Measurements from ENCODE around the gene MDH1.

MDH1 gene

GRCh38 chr2:63589148-63589958, 590 bp downstream of the MDH1 start:
- no peak for TF ChIP-seq POU6F1 (CRISPR knock-in tag; IDR thresholded peaks at IDR 0.05; ENCODE audit: borderline replicate concordance, low read depth)
- TF ChIP-seq TOX (CRISPR knock-in tag; IDR thresholded peaks at IDR 0.05; ENCODE audit: borderline replicate concordance) = no peak
- TF ChIP-seq ESRRG (CRISPR knock-in tag; IDR thresholded peaks at IDR 0.05) = no peak
- no peak for TF ChIP-seq ZC3H10 (CRISPR knock-in tag; IDR thresholded peaks at IDR 0.05)
- TF ChIP-seq ZNF565 (CRISPR knock-in tag; conservative IDR thresholded peaks at IDR 0.05; ENCODE audit: low read depth) = no peak
- no peak for TF ChIP-seq ZNF8 (CRISPR knock-in tag; IDR thresholded peaks at IDR 0.05)
- TF ChIP-seq, protein P1, sequence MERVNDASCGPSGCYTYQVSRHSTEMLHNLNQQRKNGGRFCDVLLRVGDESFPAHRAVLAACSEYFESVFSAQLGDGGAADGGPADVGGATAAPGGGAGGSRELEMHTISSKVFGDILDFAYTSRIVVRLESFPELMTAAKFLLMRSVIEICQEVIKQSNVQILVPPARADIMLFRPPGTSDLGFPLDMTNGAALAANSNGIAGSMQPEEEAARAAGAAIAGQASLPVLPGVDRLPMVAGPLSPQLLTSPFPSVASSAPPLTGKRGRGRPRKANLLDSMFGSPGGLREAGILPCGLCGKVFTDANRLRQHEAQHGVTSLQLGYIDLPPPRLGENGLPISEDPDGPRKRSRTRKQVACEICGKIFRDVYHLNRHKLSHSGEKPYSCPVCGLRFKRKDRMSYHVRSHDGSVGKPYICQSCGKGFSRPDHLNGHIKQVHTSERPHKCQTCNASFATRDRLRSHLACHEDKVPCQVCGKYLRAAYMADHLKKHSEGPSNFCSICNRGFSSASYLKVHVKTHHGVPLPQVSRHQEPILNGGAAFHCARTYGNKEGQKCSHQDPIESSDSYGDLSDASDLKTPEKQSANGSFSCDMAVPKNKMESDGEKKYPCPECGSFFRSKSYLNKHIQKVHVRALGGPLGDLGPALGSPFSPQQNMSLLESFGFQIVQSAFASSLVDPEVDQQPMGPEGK (CRISPR knock-in tag; IDR thresholded peaks at IDR 0.05; ENCODE audit: borderline replicate concordance) = no peak
- TF ChIP-seq CREB5 (CRISPR knock-in tag; IDR thresholded peaks at IDR 0.05; ENCODE audit: low read depth) = no peak
- TF ChIP-seq ISL1 (CRISPR knock-in tag; IDR thresholded peaks at IDR 0.05) = no peak
- TF ChIP-seq SNAI2 (CRISPR knock-in tag; IDR thresholded peaks at IDR 0.05) = no peak
- TF ChIP-seq TCF4 (CRISPR knock-in tag; IDR thresholded peaks at IDR 0.05; ENCODE audit: borderline replicate concordance) = no peak
- TF ChIP-seq CSDC2 (CRISPR knock-in tag; IDR thresholded peaks at IDR 0.05) = no peak
- TF ChIP-seq, protein P2, sequence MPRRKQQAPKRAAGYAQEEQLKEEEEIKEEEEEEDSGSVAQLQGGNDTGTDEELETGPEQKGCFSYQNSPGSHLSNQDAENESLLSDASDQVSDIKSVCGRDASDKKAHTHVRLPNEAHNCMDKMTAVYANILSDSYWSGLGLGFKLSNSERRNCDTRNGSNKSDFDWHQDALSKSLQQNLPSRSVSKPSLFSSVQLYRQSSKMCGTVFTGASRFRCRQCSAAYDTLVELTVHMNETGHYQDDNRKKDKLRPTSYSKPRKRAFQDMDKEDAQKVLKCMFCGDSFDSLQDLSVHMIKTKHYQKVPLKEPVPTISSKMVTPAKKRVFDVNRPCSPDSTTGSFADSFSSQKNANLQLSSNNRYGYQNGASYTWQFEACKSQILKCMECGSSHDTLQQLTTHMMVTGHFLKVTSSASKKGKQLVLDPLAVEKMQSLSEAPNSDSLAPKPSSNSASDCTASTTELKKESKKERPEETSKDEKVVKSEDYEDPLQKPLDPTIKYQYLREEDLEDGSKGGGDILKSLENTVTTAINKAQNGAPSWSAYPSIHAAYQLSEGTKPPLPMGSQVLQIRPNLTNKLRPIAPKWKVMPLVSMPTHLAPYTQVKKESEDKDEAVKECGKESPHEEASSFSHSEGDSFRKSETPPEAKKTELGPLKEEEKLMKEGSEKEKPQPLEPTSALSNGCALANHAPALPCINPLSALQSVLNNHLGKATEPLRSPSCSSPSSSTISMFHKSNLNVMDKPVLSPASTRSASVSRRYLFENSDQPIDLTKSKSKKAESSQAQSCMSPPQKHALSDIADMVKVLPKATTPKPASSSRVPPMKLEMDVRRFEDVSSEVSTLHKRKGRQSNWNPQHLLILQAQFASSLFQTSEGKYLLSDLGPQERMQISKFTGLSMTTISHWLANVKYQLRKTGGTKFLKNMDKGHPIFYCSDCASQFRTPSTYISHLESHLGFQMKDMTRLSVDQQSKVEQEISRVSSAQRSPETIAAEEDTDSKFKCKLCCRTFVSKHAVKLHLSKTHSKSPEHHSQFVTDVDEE (CRISPR knock-in tag; IDR thresholded peaks at IDR 0.05) = no peak
- TF ChIP-seq, protein P3, sequence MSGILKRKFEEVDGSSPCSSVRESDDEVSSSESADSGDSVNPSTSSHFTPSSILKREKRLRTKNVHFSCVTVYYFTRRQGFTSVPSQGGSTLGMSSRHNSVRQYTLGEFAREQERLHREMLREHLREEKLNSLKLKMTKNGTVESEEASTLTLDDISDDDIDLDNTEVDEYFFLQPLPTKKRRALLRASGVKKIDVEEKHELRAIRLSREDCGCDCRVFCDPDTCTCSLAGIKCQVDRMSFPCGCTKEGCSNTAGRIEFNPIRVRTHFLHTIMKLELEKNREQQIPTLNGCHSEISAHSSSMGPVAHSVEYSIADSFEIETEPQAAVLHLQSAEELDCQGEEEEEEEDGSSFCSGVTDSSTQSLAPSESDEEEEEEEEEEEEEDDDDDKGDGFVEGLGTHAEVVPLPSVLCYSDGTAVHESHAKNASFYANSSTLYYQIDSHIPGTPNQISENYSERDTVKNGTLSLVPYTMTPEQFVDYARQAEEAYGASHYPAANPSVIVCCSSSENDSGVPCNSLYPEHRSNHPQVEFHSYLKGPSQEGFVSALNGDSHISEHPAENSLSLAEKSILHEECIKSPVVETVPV (CRISPR knock-in tag; IDR thresholded peaks at IDR 0.05) = no peak
- TF ChIP-seq ARNTL (CRISPR knock-in tag; IDR thresholded peaks at IDR 0.05; ENCODE audit: borderline replicate concordance, low read depth) = no peak
- TF ChIP-seq ZFP30 (CRISPR knock-in tag; IDR thresholded peaks at IDR 0.05) = no peak
- TF ChIP-seq ZNF70 (CRISPR knock-in tag; IDR thresholded peaks at IDR 0.05) = no peak
- ATAC-seq = peak; percentile 41

GRCh38 chr2:63590626-63591408, 2.1 kb downstream of the MDH1 start:
- no peak for ATAC-seq
- TF ChIP-seq ARNTL (CRISPR knock-in tag; IDR thresholded peaks at IDR 0.05; ENCODE audit: borderline replicate concordance, low read depth) (no peak), OSR1 (CRISPR knock-in tag; IDR thresholded peaks at IDR 0.05) (no peak), TOX (CRISPR knock-in tag; IDR thresholded peaks at IDR 0.05; ENCODE audit: borderline replicate concordance) (no peak), PPARA (CRISPR knock-in tag; IDR thresholded peaks at IDR 0.05; ENCODE audit: borderline replicate concordance) (no peak), ZFP3 (CRISPR knock-in tag; IDR thresholded peaks at IDR 0.05) (no peak), CREB5 (CRISPR knock-in tag; IDR thresholded peaks at IDR 0.05; ENCODE audit: low read depth) (no peak), SNAI2 (CRISPR knock-in tag; IDR thresholded peaks at IDR 0.05) (no peak)
- TF ChIP-seq, protein P3 (CRISPR knock-in tag; IDR thresholded peaks at IDR 0.05) = no peak

All from SK-N-SH treated with all-trans-retinoic acid at 6 μM for 48 hours (cell line).